Stimulated activated CD8-positive, alpha-beta memory T cell treated with anti-CD3 and anti-CD28 coated beads, Interleukin-15, amount 100 ng/mL, for 4 hours (primary cell): ENCODE data around the gene ITPR1.
"Not testable (repeated sequence)": the region's sequence is repeated elsewhere in the genome, so short reads cannot be mapped to it uniquely, and the experiment has no call there.

Source experiments
- DNase-seq, 2 donors: peaks; one replicate each; pipeline ENCODE4 v3.0.0-alpha.2; 2020; ENCODE audit warnings: low read depth in 2 of 2

The ITPR1 gene

DNA sequence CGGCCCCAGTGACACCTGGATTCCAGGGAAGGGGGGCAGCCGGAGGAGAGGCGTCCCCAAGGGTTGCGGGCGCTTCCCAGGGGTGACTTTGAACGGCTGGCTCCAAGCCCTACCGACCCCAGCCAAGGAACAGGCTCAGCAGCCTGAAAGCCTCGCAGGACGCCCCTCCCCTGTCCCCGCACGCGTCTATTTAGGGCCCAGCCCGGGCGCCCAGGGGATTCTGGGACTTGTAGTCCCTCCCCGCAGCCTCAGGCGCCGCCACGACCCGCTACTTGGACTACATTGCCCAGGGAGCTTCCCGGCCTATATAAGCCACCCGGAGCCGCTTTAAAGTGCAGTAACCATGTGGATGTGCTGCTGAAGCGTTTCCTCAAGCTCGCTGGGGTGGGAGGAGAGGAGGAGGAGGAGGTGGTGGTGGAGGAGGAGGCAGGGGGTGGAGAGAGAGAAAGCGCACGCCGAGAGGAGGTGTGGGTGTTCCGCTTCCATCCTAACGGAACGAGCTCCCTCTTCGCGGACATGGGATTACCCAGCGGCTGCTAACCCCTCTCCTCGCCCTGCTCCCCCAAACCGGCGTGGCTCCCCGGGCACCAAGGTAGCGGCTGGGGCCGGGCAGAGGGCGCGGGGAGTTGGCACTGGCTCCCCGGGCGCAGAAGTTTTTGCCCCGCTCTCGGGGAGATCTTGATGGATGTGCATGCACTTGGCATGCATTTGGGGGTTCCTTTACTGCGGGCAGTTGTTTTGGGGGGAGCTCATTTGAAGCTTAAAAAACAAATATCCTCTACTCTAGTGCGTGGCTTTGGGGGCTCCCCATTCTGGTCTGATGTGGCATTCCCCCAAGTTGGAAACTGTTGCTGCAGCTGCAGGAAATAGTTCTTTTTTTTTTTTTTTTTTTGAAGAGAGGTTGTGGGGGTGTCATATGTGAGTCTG lies at the start of gene ITPR1:
Gene ITPR1 (plus strand): TSS at position 335 of the 927 bp plus-strand sequence. CDS start 23,144 bp downstream, outside the sequence.
- DNase-seq, result peak; percentile 93 to 99

DNA sequence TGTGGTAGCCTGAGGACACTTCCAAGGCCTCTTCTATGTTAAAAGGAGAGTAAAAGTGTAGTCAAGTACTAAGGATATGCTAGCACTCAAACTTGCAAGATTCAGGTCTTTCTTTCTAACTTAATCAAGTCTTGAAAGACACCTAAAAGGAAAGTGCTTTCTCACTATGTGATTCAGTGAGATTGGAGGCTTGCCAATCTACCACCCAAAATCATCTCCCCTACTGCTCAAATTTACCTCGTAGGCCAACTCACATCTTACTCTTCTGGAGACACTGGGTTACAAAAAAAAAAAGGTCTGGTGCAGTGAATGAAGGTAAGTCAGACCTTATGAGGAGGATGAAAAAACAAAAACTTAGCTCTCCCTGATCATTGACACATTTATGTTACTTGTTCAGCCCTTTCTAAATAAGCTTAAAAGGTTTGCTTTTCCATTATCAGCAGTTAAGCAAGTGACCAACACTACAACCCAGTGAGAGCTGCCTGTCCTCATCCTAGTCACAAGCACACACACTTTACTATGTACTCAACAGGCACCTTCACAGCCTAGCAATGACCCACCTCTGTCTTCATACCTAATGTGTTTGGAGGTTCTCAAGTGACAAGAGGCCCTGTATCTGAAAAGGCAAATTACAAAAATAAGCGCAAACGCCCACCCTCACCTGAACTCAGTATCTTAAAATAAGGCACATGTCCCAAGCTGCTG lies 45.7 kb upstream of the ITPR1 start:
- DNase-seq, result no peak

DNA sequence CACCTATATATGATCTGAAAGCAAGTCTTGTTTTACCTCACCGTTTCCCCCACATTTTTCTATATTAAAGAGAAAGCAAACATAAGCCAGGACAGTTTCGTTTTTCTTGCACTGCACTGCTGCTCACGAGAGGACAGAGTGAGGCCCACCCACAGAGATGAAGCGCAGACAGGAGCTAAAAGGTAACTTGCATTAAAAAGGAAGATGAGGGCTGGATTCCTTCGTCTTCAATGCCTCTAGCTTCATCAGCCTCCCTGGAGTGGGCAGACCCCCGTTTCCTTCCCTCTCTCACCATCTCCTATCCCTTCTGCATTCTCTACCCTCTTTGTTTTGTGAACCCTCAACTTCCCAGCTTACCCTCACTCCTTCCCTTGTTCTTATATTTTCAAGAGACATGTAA lies 45.0 kb upstream of the ITPR1 start:
- DNase-seq, result no peak

DNA sequence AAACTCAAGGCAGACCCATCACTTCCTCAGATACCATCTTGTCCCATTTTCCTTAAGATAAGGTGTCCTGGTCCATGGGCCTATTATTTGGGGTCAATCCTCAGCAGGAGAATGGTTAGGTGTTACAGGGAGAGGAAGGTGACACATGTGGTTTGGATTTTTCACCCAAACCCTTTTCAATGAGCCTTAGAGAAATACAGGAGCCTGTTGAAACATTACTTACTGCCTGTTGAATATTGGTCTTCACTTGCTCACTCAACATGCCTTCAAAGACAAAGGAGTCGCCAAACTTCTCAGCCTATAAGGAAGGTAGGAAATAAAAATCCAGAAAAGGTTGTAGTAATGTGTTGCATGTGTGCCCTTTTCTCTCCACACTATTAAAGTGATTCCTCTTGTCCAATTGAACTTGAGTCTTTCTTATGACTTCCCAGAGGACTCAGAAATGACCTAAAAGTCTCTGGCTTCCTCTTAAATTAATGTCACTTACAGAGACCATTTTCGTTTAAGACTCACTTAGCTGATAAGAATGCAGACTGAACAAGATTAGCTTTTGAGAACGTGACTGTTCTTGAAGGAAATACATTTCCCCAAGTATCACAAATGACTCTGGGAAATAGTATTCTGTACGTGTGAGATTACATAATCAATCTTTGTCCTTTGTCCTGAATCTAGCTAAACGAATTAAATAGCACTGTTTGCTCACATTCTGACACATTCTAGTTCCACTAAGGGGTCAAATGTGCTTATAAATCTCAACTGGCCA lies 43.9 kb upstream of the ITPR1 start:
- no peak for DNase-seq

DNA sequence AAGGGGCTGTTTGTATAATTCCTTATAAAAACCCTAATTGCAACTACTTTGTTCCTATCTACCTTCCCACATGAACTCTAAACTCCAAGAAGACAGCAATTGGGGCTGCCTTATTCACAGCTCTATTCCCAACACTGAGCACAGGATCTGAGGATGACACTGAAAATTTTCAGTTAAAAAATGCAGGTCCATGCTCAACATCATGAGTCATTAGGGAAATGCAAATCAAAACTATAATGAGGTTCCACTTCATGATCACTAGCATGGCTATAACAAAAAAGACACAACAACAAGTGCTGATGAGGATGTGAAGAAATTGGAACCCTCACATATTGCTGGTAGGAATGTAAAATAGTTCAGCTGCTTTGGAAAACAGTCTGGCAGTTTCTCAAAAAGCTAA lies 39.0 kb upstream of the ITPR1 start:
- DNase-seq, result no peak

DNA sequence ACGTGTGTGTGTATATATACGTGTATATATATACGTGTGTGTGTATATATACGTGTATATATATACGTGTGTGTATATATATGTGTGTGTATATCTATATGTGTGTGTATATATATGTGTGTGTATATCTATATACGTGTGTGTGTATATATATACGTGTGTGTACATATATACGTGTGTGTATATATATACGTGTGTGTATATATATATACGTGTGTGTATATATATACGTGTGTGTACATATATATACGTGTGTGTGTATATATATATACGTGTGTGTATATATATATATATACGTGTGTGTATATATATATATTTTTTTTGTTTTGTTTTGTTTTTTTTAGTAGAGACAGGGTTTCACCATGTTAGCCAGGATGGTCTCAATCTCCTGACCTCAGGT lies 36.4 kb upstream of the ITPR1 start:
- not testable (repeated sequence) for DNase-seq

DNA sequence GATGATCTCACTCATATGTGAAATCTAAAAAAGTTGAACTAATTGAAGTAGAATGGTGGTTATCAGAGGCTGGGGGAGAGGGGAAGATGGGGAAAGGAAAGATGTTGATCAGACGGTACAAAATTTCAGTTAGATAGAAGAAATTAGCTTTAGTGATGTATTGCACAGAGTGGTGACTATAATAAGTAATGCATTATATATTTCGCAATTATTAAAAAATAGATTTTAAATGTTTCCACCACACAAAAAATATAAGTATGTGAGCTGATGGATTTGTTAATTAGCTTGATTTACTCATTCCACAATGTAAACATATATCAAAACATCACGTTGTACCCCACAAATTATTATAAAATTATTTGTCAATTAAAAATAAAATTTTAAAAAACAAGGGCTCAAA lies 34.2 kb upstream of the ITPR1 start:
- no peak for DNase-seq

DNA sequence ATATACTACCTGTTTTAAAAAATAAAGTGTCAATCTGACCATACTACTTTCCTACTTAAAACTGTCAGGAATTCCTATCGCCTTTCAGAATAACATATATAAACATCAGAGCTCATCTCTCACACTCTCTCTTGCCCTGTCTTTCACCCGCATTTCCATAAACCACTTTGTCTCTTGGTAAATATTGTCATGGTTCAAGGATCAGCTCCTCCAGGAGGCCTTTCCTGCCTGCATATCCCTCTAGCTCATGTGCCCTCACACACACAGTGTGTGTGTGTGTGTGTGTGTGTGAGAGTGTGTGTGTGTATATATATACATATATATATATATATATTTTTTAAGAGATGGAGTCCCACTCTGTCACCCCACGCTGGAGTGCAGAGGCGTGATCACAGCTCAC lies 32.8 kb upstream of the ITPR1 start:
- DNase-seq, result no peak

DNA sequence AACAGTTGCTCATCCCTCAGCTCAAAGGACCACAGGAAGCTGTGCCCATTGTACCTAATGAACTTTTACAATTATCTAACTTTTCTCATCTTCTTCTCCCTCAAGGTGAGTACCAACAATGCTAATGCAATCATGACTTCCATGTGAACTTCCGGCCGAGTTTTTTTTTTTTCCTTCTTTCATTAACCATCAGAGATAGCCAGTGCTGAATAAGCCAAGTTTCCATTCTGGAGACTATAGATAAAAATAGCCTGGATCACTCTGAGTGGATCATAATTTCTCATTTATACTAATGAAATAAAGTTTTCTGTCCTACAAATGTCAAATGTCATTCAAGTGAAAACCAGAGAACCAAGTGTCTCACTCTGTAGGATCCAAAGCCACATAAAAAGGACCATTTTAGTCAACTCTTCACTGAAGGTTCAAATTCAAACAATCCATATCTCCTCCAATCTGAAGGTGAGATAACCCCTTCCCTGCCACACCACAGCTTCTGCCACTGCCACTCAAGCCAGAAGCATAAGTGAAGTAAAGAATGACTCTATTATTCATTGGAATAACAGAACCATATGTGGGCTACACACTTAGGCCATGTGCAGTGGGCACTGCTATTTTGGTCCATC lies 31.6 kb upstream of the ITPR1 start:
- DNase-seq, result no peak

DNA sequence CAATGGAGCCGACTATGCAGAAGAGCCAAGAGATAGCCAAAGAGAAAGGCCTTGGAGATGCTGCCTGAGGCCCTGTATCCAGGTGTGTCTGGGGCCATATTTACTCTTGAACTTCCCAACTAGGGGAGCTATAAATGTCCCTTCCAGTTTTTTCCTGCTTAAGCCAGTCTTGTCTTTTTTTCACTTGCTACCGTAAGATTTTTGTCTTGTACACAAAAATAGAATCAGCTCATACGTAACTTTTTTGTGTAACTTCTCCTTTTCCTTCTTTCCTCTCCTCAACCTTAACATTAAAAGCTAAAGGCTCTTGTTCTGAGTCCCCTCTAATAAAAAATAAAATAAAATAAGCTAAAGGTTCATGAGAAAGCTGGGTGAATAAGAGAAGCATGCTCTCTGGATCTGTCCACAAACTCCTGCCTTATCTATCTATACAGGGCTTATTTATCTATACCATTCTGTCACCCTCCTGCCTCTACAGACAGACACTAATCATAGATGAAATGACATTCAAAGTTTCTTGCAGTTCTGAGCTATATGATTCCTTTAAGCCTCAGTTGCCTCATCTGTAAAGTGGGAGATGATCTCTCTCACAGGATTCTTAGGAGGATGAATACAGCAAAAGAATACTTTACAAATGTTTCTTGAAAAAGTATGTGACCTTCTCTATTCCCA lies 30.6 kb upstream of the ITPR1 start:
- no peak for DNase-seq

DNA sequence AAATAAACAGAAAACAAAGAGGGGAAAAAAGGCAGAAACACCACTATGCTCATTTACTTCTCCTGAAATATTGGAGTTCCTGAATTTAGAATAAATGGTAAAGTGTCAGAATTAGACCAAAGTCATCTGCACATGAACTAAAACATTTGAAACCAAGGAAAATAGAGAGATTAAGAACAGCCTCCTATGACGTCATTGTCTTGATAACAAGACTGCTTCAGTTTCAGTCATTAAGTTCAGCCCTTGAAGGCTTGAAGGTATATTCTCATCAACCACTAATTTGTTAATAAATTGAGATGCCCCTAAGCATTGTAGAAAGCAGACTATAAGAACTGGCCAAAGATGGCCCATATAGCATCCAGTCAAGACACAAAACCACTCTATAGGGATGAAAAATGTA lies 28.6 kb upstream of the ITPR1 start:
- DNase-seq, result no peak

DNA sequence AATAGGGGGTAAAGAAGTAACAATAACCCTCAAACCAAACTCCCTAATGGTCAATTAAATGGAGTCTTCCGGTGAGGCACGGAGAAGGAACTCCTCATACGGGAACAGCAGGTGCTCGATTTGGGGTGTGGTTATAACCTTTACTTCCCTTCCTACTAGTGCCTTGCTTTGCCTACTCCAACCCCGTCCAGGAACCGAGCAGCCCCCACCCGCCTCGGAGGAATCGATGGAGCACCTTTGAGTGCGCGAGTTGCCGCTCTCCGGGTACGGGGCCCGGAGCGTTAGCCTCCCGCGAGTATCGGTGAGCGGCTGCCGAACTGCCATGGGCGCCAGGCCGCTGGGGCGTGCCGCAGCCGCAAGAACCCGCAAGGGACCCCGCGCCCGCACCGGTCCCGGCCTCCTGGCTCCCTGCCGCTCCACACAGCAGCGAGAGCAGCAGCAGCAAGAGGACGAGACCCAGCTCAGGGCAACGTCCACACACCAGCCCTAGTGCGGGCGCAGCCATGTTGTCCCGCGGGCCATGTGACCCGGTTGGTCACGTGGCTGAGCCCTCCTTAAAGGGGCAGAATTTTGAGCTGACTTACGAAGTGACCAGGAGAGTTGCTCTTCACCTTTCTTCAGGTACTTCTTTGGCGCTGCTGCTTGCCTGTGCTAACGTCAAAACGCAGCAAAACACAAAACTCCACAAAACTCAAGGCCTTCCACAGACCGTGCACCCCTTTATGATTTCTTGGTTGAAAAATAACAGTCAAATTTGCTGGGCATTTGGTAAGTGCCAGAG lies 26.2 kb upstream of the ITPR1 start, which contains the start of gene SUMF1:
Gene SUMF1 (minus strand): TSS at position 529 of the 781 bp plus-strand sequence. CDS start 24 bp downstream, at position 505.
- DNase-seq, result peak; percentile 39 to 61

DNA sequence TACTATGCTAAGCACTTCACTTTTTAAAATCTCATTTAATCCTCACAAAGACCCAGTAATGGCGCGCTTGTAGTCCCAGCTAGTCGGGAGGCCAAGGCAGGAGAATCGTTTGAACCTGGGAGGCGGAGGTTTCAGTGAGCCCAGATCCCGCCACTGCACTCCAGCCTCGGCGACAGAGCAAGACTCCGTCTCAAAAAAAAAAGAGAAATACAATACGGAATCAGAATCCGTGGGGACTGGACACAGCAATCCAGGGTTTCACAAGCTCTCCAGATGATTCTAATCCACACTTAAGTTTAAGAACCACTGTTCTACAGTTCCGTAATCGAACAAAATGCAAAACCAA lies 25.7 kb upstream of the ITPR1 start:
- DNase-seq, result no peak

DNA sequence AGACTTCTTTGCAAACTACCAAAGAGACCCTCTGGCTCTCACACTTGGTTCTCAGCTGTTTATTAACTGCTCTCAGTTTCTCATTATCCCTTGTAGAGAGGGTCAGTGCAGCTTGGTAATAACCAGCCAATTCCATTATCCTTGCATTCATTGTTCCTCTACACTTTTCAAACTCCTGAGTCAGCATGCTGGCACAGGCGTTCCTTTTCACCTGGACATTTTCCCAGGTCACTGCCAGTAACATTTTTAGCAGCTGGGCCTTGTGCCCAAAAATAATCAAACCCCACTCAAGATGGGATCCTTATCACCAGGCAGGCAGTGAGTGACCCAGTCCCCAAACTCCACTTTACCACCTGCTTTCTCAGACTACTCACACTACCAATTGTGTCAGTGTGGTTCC lies 21.2 kb upstream of the ITPR1 start:
- no peak for DNase-seq

DNA sequence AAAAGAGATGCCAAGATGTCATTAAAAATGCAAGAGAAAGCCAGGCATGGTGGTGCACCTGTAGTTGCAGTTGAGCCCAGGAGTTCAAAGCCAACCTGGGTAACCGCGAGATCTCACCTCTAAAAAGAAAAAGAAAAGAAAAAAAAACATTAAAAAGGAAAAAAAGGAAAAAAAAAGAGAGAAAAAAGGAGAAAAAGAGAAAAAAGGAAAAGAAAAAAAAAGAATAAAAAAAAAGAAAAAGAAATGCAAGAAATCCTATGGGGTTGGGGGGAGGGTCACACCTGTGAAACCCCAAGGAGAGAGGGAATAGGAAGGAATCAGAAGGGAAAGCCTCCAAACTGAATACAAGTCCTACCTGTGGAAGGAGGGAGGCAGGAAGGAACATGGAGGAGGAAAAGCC lies 20.8 kb upstream of the ITPR1 start:
- DNase-seq, result no peak

DNA sequence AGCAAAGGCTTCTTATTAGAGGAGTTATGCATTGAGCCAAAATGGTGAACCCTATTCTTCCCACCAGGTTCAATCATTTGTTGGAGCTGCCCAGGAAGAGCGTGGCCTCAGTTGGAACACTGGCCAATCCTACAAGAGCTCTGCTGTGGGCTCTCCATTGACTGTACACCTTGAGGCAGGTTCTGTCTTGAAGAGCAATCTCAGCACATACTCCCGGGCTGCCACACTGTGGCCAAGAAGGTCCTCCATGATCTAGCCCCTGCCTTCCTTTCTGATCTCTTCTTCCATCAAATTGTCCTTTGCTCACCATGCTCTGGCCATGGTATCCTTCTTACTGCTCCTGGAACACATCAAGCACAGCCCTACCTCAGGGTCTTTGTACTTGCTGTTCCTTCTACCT lies 20.4 kb upstream of the ITPR1 start:
- DNase-seq, result no peak

DNA sequence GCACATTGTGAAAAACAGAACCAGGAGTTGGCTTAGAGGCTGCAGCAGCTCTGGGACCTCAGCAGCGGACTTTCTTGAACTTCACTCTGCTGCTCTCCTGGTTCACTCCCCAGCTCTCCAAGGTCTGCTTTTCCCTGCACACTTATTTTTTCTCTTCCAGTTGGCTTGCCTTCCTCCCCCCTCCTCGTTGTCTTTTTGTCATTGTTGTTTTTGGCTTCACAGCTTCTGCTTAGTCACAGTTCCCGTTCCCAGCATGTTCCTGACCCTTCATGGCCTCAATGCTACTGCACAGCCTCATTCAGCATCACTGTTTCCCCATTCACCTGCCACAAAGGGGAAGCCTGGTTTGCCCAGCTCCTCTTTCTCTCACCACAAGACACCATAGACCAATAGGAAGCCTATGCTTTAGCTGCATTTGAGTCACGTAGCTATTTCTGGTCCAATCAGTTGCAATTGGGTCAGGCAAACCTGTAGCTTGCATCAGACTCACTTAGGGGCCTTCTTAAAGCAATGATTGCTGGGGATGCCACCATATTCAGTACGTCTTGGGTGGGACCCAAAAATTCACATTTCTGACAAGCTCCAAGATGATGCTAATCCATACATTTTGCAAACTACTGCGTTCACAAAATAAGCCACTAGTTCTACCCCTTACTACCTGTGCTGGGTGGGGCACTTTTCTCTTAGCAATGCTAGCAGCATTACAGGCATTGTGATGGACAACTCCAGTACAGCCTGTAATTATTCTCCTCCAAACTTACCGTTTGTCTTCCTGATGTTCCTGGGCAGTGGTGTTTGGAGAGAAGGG lies 18.3 kb upstream of the ITPR1 start:
- DNase-seq, result no peak

DNA sequence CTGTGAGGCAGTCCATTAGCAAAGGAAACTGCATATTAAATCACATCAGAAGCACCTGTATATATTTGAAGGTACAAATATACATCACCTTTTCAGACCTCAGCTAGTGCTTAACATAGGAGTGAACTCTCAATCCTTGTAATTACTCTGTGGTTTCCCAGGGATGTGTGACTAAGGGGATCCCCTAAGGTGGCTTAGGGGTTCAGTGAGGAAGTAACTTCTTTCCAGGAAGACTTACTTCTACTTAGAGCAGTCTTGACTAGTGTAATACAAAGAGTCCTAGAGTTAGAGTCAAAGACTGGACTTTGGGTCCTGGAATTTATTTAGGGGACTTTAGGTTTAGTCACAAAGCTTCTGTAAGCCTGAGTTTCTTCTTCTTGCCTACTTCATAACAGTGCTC lies 17.3 kb upstream of the ITPR1 start:
- DNase-seq, result no peak

DNA sequence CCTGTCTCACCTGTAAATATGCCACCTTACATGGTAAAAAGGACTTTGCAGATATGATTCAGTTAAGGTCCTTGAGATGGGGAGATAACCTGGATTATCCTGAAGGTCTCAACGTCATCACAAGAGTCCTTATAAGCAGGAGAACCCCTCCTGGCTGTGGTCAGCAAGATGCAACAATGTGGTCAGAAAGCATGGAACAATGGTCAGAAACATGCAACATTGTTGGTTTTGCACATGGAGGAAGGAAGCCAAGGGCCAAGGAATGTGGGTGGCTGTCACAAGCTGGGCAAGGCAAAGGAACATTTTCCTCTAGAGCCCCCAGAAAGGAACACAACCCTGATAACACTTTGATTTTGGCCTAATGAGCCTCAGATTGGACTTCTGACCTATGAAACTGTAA lies 16.7 kb upstream of the ITPR1 start:
- no peak for DNase-seq

DNA sequence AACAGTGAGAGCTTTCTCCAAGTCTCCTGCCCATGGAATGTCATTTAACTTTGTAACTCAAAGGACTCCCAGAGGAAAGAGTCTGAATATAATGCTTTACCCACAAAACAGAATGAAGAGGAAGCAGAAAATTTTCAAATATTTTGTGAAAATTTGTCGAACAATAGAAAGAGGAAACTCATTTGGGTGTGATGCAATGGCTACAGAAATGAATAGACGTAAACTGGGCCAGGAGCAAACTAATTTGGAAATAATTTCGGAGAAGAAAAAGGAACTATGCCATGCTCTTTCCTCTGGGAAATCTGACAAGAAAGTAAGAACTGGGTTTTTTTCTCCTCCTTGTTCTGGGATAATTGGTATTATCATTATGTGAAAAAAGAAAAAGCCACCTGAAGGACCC lies 14.9 kb upstream of the ITPR1 start:
- no peak for DNase-seq
